VCaP (cell line): ENCODE measurements around the gene TTC1.

Experiments
- H3K27ac ChIP-seq: fragments of 450-650 bp; 2 replicates; pipeline ENCODE4 v1.5.1; 2017
- CTCF ChIP-seq: fragments of 450-650 bp; conservative IDR thresholded peaks from 2 replicates; pipeline ENCODE4 v1.5.1; 2017; ENCODE audit warnings: mild to moderate bottlenecking, moderate library complexity

The TTC1 gene

GRCh38 chr5:159982421-159983173 lies 26.3 kb upstream of the TTC1 start:
- no peak for TF ChIP-seq CTCF
- no peak overlapping the region for H3K27ac ChIP-seq

GRCh38 chr5:159987031-159987674 lies 21.8 kb upstream of the TTC1 start:
- H3K27ac ChIP-seq: peak overlapping the region; percentile 48
- peak; percentile 88 for TF ChIP-seq CTCF

- H3K27ac ChIP-seq: no peak overlapping the region
- peak; percentile 47 for TF ChIP-seq CTCF
These were observed 18.4 kb upstream of the TTC1 start for GRCh38 chr5:159990506-159990905.

- no peak overlapping the region for H3K27ac ChIP-seq
These were observed 16.4 kb upstream of the TTC1 start for GRCh38 chr5:159992566-159992965.

DNA sequence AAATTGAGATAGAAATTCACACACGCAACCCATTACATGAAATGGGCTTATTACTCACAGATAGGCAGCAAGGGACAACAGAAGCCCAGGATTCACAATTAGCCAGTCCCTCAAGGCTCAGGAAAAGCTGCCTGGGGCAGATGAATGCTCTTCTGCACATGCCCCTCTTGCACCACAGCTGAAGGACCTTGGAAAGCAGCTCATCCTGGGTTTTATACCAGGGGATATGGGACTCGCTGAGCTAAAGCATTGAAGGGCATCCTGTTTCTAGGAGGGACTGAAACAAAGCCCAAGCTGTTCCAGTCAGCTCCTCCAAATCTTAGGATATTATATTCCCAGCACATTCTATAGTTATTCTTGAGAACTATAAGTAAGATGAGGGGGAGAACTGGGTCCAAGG lies 15.7 kb upstream of the TTC1 start:
- no peak overlapping the region for H3K27ac ChIP-seq
- no peak for TF ChIP-seq CTCF

More at GRCh38 chr5:159992566-159992965, 16.4 kb upstream of the TTC1 start:
- no peak for TF ChIP-seq CTCF

GRCh38 chr5:159995907-159996306 lies 13.0 kb upstream of the TTC1 start:
- TF ChIP-seq CTCF: no peak
- no peak overlapping the region for H3K27ac ChIP-seq

DNA sequence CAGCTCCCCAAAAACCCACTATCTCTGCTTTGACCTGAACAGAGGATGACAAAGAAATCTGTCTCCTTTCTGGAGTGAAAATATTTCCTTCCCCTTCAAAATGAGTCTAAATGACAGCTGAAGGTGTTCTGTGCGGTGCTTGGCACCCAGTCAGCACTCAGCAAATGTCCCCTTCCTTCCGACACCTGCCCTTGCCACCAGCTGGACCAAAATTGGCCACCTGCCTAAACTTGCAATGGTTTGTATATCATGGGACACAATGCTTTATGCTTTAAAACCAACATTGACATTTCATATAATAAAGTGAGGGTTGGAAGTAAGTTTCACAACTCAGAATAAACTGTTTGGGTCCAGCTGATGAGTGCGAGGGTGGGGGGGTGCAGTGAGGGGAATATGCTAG lies 7.5 kb upstream of the TTC1 start:
- no peak for TF ChIP-seq CTCF
- H3K27ac ChIP-seq: no peak overlapping the region
